OCI-LY3 (cell line): Measurements from ENCODE around the gene KRTAP10-11.

Experiments
- H2AFZ ChIP-seq: fragments of 200-600, 300-600 bp; shearing (Covaris generic); 2 replicates; pipeline ENCODE4 v1.6.0; 2014; ENCODE audit warnings: antibody characterized with exemption, low read depth, low read length
- H3K27ac ChIP-seq: fragments of 200-600, 300-600 bp; sonication (generic); 2 replicates; pipeline ENCODE4 v1.5.1; 2014; ENCODE audit warnings: mild to moderate bottlenecking, low read length, moderate library complexity, mixed read lengths
- H3K27me3 ChIP-seq: fragments of 200-600, 300-600 bp; sonication (generic); 2 replicates; pipeline ENCODE4 v1.6.1; 2014; ENCODE audit warnings: low read depth, low read length, mixed read lengths
- H3K36me3 ChIP-seq: fragments of 200-600, 300-600 bp; sonication (generic); replicated peaks from 2 replicates; pipeline ENCODE3; 2014; ENCODE audit warnings: low read depth, low read length, mixed read lengths
- H3K4me1 ChIP-seq: fragments of 300-600, 200-600 bp; sonication (generic); 2 replicates; pipeline ENCODE4 v1.6.1; 2014; ENCODE audit warnings: low read length, mixed read lengths
- H3K4me2 ChIP-seq: fragments of 200-600, 300-600 bp; sonication (generic); 2 replicates; pipeline ENCODE4 v1.6.1; 2014; ENCODE audit warnings: low read length, mixed read lengths
- H3K4me3 ChIP-seq: fragments of 300-600, 200-600 bp; sonication (generic); 2 replicates; pipeline ENCODE4 v1.5.1; 2014; ENCODE audit warnings: antibody characterized with exemption, mild to moderate bottlenecking, low read length, moderate library complexity
- H3K79me2 ChIP-seq: fragments of 300-600, 200-600 bp; shearing (Covaris generic); 2 replicates; pipeline ENCODE4 v1.6.1; 2014; ENCODE audit warnings: mild to moderate bottlenecking, low read length, mixed read lengths
- H3K9ac ChIP-seq: fragments of 300-600, 200-600 bp; shearing (Covaris generic); 2 replicates; pipeline ENCODE4 v1.6.0; 2014; ENCODE audit warnings: mild to moderate bottlenecking, low read length, moderate library complexity
- H3K9me3 ChIP-seq: fragments of 200-600, 300-600 bp; shearing (Covaris generic); 2 replicates; pipeline ENCODE4 v1.6.1; 2014; ENCODE audit warnings: low read length, mixed read lengths; ENCODE audit not compliant: insufficient read depth
- H4K20me1 ChIP-seq: fragments of 200-600, 300-600 bp; sonication (generic); 2 replicates; pipeline ENCODE4 v1.6.1; 2016; ENCODE audit warnings: low read length, mixed read lengths; ENCODE audit not compliant: insufficient read depth
- EZH2phosphoT487 ChIP-seq: fragments of 200-600 bp; shearing (Covaris generic); IDR thresholded peaks from 2 replicates; pipeline ENCODE4 v1.6.1; 2018; ENCODE audit warnings: antibody characterized with exemption, mixed run types, low read depth
- TF ChIP-seq, protein P1 (sequence below): fragments of 200-600, 300-600 bp; sonication (generic); IDR thresholded peaks from 2 replicates; pipeline ENCODE4 v1.5.1; 2014; ENCODE audit warnings: antibody characterized with exemption, low read length, low read depth

KRTAP10-11 gene

DNA sequence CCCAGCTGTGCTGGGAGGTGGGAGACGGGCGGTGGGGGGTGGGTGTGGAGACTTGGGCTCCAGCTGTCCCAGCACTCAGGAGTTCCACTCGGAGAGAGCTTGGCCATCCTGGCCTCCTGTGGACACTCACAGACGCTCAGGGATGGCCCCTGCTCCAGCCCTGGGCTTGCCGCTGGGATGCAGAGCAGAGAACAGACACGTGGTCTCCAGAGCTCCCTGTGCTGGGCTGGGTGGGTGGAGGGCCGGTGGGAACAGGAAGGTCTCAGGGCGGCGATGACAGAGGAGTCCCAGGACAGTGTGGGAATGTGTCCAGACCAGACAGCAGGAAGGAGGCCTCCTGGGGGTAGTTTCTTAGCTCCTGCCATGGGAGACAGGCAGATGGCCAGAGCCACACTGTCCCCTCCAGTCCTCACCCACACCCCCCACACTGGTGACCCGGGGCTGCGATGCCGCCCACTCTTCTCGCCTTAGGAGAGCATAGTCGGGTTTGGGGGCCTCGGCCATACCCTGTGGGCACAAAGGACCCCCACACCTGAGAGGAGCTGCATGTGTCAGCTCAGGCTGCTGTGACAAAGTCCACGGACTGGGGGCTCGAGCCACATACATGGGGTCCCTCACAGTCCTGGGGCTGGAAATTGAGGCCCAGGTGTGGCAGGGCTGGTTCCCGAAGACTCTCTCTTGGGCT is 17.4 kb upstream of the KRTAP10-11 start:
- no peak for TF ChIP-seq EZH2phosphoT487
- TF ChIP-seq, protein P1, sequence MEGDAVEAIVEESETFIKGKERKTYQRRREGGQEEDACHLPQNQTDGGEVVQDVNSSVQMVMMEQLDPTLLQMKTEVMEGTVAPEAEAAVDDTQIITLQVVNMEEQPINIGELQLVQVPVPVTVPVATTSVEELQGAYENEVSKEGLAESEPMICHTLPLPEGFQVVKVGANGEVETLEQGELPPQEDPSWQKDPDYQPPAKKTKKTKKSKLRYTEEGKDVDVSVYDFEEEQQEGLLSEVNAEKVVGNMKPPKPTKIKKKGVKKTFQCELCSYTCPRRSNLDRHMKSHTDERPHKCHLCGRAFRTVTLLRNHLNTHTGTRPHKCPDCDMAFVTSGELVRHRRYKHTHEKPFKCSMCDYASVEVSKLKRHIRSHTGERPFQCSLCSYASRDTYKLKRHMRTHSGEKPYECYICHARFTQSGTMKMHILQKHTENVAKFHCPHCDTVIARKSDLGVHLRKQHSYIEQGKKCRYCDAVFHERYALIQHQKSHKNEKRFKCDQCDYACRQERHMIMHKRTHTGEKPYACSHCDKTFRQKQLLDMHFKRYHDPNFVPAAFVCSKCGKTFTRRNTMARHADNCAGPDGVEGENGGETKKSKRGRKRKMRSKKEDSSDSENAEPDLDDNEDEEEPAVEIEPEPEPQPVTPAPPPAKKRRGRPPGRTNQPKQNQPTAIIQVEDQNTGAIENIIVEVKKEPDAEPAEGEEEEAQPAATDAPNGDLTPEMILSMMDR: no peak
- Histone ChIP-seq H3K4me3 (no peak overlapping the region), H3K9me3 (0 out of 2 replicates have a peak, but pooled peaks cover 6% of the 10 kb centered on the region), H3K36me3 (no peaks in the 10 kb centered on the region), H3K4me2 (no peak overlapping the region), H4K20me1 (no peaks in the 10 kb centered on the region), H3K27me3 (no peaks in the 10 kb centered on the region), H2AFZ (no peak overlapping the region), H3K9ac (no peak overlapping the region), H3K27ac (no peak overlapping the region), H3K4me1 (no peaks in the 10 kb centered on the region), H3K79me2 (no peaks in the 10 kb centered on the region)

DNA sequence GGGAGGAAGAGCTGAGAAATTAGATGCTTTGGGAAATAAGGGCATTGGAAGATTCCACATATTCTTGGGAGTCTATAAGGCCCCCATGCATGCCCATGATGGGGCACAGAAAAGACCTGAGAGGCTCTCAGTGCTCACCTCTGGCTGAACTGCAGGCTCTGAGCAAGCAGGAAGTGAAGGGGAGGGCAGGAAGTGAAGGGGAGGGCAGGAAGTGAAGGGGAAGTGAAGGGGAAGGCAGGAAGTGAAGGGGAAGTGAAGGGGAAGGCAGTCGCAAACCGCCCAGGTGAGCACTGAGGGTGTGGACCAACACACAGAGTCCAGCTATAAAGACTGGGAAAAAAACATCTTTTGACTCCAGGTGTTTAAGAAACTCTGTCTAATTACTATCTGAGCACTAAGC is 15.8 kb upstream of the KRTAP10-11 start:
- H3K4me2 ChIP-seq: no peak overlapping the region
- no peak overlapping the region for H2AFZ ChIP-seq
- no peak overlapping the region for H3K9ac ChIP-seq
- H4K20me1 ChIP-seq: no peaks in the 10 kb centered on the region
- no peaks in the 10 kb centered on the region for H3K79me2 ChIP-seq
- no peak overlapping the region for H3K4me3 ChIP-seq
- H3K27me3 ChIP-seq: no peaks in the 10 kb centered on the region; the same call in 1 of the 2 replicates
- H3K36me3 ChIP-seq: no peaks in the 10 kb centered on the region
- H3K4me1 ChIP-seq: no peaks in the 10 kb centered on the region
- no peak for TF ChIP-seq EZH2phosphoT487
- TF ChIP-seq, protein P1: no peak
- 0 out of 2 replicates have a peak, but pooled peaks cover 6% of the 10 kb centered on the region for H3K9me3 ChIP-seq
- H3K27ac ChIP-seq: no peak overlapping the region

GRCh38 chr21:44632067-44632466 is 14.1 kb upstream of the KRTAP10-11 start:
- Histone ChIP-seq H3K9me3 (0 out of 2 replicates have a peak, but pooled peaks cover 6% of the 10 kb centered on the region), H3K9ac (no peak overlapping the region), H3K4me3 (no peak overlapping the region), H3K4me2 (no peak overlapping the region), H3K27ac (no peak overlapping the region), H3K36me3 (no peaks in the 10 kb centered on the region), H4K20me1 (no peaks in the 10 kb centered on the region), H3K79me2 (no peaks in the 10 kb centered on the region), H2AFZ (no peak overlapping the region), H3K4me1 (no peaks in the 10 kb centered on the region), H3K27me3 (no peaks in the 10 kb centered on the region; the same call in 1 of the 2 replicates)
- TF ChIP-seq, protein P1: no peak
- TF ChIP-seq EZH2phosphoT487: no peak

DNA sequence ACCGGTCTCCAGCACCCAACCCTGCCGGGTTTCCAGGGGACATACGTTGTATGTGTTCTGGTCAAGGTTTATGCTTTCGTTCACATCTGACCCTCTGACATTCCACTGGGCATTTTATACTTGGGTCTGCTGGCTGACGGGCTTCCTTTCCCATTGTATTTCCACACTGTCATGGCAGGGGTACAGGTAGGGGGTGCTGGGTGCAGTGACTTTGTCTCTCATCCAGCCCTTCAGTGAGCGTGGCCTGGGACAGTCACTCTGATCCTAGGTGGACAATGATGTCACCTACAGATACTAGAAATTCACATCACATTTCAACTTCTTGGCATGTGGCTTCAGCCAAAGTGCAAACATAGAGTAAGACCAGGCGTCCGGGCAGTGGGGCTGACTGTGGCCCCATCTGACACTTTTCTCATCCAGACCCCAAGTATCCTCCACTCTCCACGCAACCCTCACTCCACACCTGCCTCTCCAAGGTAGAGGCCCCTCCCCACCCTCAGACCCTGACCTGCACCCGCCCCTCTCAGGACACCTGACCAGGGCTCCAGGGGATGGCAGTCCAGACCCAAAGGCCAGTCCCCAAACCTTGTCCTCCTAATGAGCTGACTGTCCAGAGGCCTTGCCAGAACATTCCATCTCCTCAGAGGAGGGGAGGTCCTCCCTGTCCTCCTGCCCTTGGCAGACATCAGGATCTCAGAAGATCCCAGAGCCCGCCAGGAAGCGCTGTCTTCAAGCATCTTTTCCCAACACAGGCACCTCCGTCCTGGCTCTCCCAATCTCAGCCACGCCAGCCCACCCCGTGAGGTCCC is 9.8 kb upstream of the KRTAP10-11 start:
- TF ChIP-seq, protein P1: no peak
- TF ChIP-seq EZH2phosphoT487: no peak
- H2AFZ ChIP-seq: no peak overlapping the region

More for the DNA sequence above, 9.8 kb upstream of the KRTAP10-11 start:
- Histone ChIP-seq H3K27ac (no peak overlapping the region), H3K27me3 (no peaks in the 10 kb centered on the region; the same call in 1 of the 2 replicates), H3K79me2 (no peaks in the 10 kb centered on the region), H3K4me1 (no peaks in the 10 kb centered on the region), H3K9ac (no peak overlapping the region), H3K4me3 (no peak overlapping the region), H3K9me3 (0 out of 2 replicates have a peak, but pooled peaks cover 4% of the 10 kb centered on the region), H3K36me3 (no peaks in the 10 kb centered on the region), H4K20me1 (no peaks in the 10 kb centered on the region), H3K4me2 (no peak overlapping the region)
